ENCODE measurements around the gene PNPLA6. TPM values are rescaled to one million over a fixed set of nuclear protein-coding genes. Genes with fewer than 3 reads are reported as not detected.

Gene PNPLA6
- total RNA-seq, 1 experiment from 2014 or later: 67.6 TPM

- Mint-ChIP-seq H3K36me3 (ENCODE audit: insufficient read depth, unreplicated experiment) (peaks cover 6% of the 10 kb centered on the region), H3K4me1 (ENCODE audit: low read depth, unreplicated experiment) (no peaks in the 10 kb centered on the region), H3K27ac (ENCODE audit: unreplicated experiment) (no peak overlapping the region), H3K9me3 (ENCODE audit: unreplicated experiment) (no peaks in the 10 kb centered on the region), H3K27me3 (ENCODE audit: insufficient read depth, unreplicated experiment) (no peaks in the 10 kb centered on the region), H3K4me3 (ENCODE audit: unreplicated experiment) (no peak overlapping the region)
- ChIA-PET CTCF (no interaction called here), POLR2A (no interaction called here)
- H3K4me1 ChIP-seq: peaks cover 9% of the 10 kb centered on the region
- no peak overlapping the region for H3K4me3 ChIP-seq (ENCODE audit: low read depth, low read length)
- TF ChIP-seq, protein P1, sequence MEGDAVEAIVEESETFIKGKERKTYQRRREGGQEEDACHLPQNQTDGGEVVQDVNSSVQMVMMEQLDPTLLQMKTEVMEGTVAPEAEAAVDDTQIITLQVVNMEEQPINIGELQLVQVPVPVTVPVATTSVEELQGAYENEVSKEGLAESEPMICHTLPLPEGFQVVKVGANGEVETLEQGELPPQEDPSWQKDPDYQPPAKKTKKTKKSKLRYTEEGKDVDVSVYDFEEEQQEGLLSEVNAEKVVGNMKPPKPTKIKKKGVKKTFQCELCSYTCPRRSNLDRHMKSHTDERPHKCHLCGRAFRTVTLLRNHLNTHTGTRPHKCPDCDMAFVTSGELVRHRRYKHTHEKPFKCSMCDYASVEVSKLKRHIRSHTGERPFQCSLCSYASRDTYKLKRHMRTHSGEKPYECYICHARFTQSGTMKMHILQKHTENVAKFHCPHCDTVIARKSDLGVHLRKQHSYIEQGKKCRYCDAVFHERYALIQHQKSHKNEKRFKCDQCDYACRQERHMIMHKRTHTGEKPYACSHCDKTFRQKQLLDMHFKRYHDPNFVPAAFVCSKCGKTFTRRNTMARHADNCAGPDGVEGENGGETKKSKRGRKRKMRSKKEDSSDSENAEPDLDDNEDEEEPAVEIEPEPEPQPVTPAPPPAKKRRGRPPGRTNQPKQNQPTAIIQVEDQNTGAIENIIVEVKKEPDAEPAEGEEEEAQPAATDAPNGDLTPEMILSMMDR (IDR thresholded peaks at IDR 0.05; ENCODE audit: insufficient read depth in 1 of 2, low read depth in 1 of 2, low read length in 1 of 2, severe bottlenecking in 1 of 2, unreplicated experiment in 1 of 2): no peak
- no peak for DNase-seq
- no peaks in the 10 kb centered on the region for H3K36me3 ChIP-seq (ENCODE audit: control insufficient read depth, insufficient read depth, low read length)
- intact Hi-C loops (cut with micrococcal nuclease; ENCODE audit: unreplicated experiment): no loop called here
- H3K9me3 ChIP-seq: no peaks in the 10 kb centered on the region
- no peaks in the 10 kb centered on the region for H3K27me3 ChIP-seq (replicated peaks; ENCODE audit: control insufficient read depth, insufficient read depth, low read length)
- BruUV-seq (replicated peaks): no TSS peak
Observed at GRCh38 chr19:7528522-7529245, 6.8 kb upstream of the PNPLA6 start.

- H3K4me3 Mint-ChIP-seq (ENCODE audit: unreplicated experiment): no peak overlapping the region
- no peaks in the 10 kb centered on the region for H3K27me3 ChIP-seq (replicated peaks; ENCODE audit: control insufficient read depth, insufficient read depth, low read length)
- BruUV-seq (replicated peaks): no TSS peak
- H3K9me3 Mint-ChIP-seq (ENCODE audit: unreplicated experiment): no peaks in the 10 kb centered on the region
- CTCF ChIA-PET: no interaction called here
- H3K27me3 Mint-ChIP-seq (ENCODE audit: insufficient read depth, unreplicated experiment): no peaks in the 10 kb centered on the region
- no peak overlapping the region for H3K4me3 ChIP-seq (ENCODE audit: low read depth, low read length)
- POLR2A ChIA-PET: no interaction called here
- no peaks in the 10 kb centered on the region for H3K4me1 Mint-ChIP-seq (ENCODE audit: low read depth, unreplicated experiment)
- no peak overlapping the region for H3K27ac Mint-ChIP-seq (ENCODE audit: unreplicated experiment)
- no peaks in the 10 kb centered on the region for H3K9me3 ChIP-seq
- peaks cover 9% of the 10 kb centered on the region for H3K4me1 ChIP-seq
- TF ChIP-seq, protein P1 (IDR thresholded peaks at IDR 0.05; ENCODE audit: insufficient read depth in 1 of 2, low read depth in 1 of 2, low read length in 1 of 2, severe bottlenecking in 1 of 2, unreplicated experiment in 1 of 2): no peak
- H3K36me3 ChIP-seq (ENCODE audit: control insufficient read depth, insufficient read depth, low read length): no peaks in the 10 kb centered on the region
- peaks cover 9% of the 10 kb centered on the region for H3K36me3 Mint-ChIP-seq (ENCODE audit: insufficient read depth, unreplicated experiment)
- intact Hi-C loops (cut with micrococcal nuclease; ENCODE audit: unreplicated experiment): no loop called here
- DNase-seq: no peak
Observed at GRCh38 chr19:7529246-7529600, 6.3 kb upstream of the PNPLA6 start.

DNA sequence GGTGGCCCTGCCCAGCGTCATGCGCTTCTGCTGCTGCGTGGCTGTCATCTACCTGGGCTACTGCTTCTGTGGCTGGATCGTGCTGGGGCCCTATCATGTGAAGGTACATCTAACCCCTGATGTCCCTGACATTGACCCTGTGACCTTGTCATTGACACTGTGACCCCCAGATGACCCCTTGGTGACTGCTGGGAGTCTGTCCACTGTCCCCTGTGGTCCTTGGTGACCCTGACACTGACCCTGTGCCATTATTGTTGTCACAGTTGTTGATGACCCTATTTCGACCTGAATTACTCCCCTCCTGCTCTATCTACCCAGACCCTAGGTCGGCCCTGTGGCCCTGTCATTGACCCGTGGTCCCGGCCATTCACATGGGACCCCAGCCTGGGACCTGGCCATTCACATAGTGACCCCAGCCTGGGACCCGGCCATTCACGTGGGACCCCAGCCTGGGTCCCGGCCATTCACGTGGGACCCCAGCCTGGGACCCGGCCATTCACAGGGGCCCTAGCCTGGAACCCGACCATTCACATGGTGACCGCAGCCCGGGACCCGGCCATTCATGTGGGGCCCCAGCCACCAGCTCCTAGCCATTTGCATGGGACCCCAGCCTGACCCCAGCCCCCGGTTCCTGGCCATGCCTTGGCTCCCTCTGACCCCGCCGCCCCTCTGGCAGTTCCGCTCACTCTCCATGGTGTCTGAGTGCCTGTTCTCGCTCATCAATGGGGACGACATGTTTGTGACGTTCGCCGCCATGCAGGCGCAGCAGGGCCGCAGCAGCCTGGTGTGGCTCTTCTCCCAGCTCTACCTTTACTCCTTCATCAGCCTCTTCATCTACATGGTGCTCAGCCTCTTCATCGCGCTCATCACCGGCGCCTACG lies 5.7 kb upstream of the PNPLA6 start:
- POLR2A ChIA-PET: no interaction called here
- Mint-ChIP-seq H3K9me3 (ENCODE audit: unreplicated experiment) (no peaks in the 10 kb centered on the region), H3K36me3 (ENCODE audit: insufficient read depth, unreplicated experiment) (peaks cover 15% of the 10 kb centered on the region), H3K27me3 (ENCODE audit: insufficient read depth, unreplicated experiment) (no peaks in the 10 kb centered on the region), H3K27ac (ENCODE audit: unreplicated experiment) (no peak overlapping the region), H3K4me3 (ENCODE audit: unreplicated experiment) (no peak overlapping the region), H3K4me1 (ENCODE audit: low read depth, unreplicated experiment) (no peaks in the 10 kb centered on the region)
- Histone ChIP-seq H3K9me3 (no peaks in the 10 kb centered on the region), H3K27me3 (replicated peaks; ENCODE audit: control insufficient read depth, insufficient read depth, low read length) (no peaks in the 10 kb centered on the region), H3K36me3 (ENCODE audit: control insufficient read depth, insufficient read depth, low read length) (no peaks in the 10 kb centered on the region), H3K4me1 (peaks cover 9% of the 10 kb centered on the region), H3K4me3 (ENCODE audit: low read depth, low read length) (no peak overlapping the region)
- DNase-seq: no peak
- CTCF ChIA-PET: no interaction called here
- no TSS peak for BruUV-seq (replicated peaks)
- intact Hi-C loops (cut with micrococcal nuclease; ENCODE audit: unreplicated experiment): no loop called here
- TF ChIP-seq, protein P1 (IDR thresholded peaks at IDR 0.05; ENCODE audit: insufficient read depth in 1 of 2, low read depth in 1 of 2, low read length in 1 of 2, severe bottlenecking in 1 of 2, unreplicated experiment in 1 of 2): no peak
